Heart left ventricle (tissue), 16 donors: ENCODE measurements around the gene SLC7A9. TPM values are rescaled to one million over a fixed set of nuclear protein-coding genes. Genes with fewer than 3 reads are reported as not detected.
A peak's percentile ranks its signal among the peaks of the same experiment; 100 is the strongest.

Experiments
- ATAC-seq, 4 donors: fragments of 200-7000 bp; cut with Tn5 transposase; one replicate each; pipeline ENCODE4 v1.9.1; 2020 to 2022; ENCODE audit warnings: moderate library complexity in 4 of 4, mild to moderate bottlenecking in 3 of 4, moderate number of reproducible peaks in 1 of 4
- DNase-seq, 5 donors: peaks; one replicate each; pipeline ENCODE4 v3.0.0-alpha.2; 2020
- H3K27ac ChIP-seq, 12 donors: fragments of 200-600 bp; sonication (generic) in 4 of 12; one replicate each; pipeline versions ENCODE4 v1.5.0 to v1.8.0; 2016 to 2022; ENCODE audit warnings: mild to moderate bottlenecking in 2 of 12
- H3K27me3 ChIP-seq, 9 donors: fragments of 200-600 bp; sonication (generic) in 2 of 9; one replicate each; pipeline versions ENCODE4 v1.5.1 to v1.8.0; 2016 to 2022; ENCODE audit warnings: mild to moderate bottlenecking in 3 of 9
- H3K36me3 ChIP-seq, 9 donors: fragments of 200-600 bp; sonication (generic) in 2 of 9; one replicate each; pipeline versions ENCODE4 v1.5.0 to v1.8.0; 2018 to 2022; ENCODE audit warnings: mild to moderate bottlenecking in 2 of 9
- H3K4me1 ChIP-seq, 12 donors: fragments of 200-600 bp; sonication (generic) in 4 of 12; one replicate each; pipeline versions ENCODE4 v1.5.0 to v1.8.0; 2016 to 2022; ENCODE audit warnings: mild to moderate bottlenecking in 3 of 12
- H3K4me3 ChIP-seq, 12 donors: fragments of 200-600 bp; sonication (generic) in 4 of 12; one replicate each; pipeline versions ENCODE4 v1.5.0 to v1.8.0; 2017 to 2022; ENCODE audit warnings: mild to moderate bottlenecking in 9 of 12, moderate library complexity in 4 of 12
- H3K9me3 ChIP-seq, 12 donors: fragments of 200-600 bp; sonication (generic) in 4 of 12; one replicate each; pipeline versions ENCODE4 v1.5.0 to v1.8.0; 2016 to 2022; ENCODE audit warnings: mild to moderate bottlenecking in 1 of 12
- POLR2A ChIP-seq, 2 donors: fragments of 450-650 bp; IDR thresholded peaks; one replicate each; pipeline ENCODE4 v1.6.1; 2017; ENCODE audit warnings: antibody characterized with exemption in 2 of 2, mild to moderate bottlenecking in 2 of 2, moderate library complexity in 2 of 2
- WGBS, 4 donors: extraction: QIAGEN DNeasy Blood & Tissue Kit in 2 of 4; methylation state at CpG; one replicate each; pipeline versions ENCODE4 v1.1.5 to v1.1.7; 2013 to 2018; 5-methylcytosine and 5-hydroxymethylcytosine counted together
- intact Hi-C, 10 donors: fragments of 100-400 bp; cut with DNase I; formaldehyde crosslinking; loops; one replicate each; pipeline versions ENCODE4 v1.11.1 to v1.14.2; 2022
- polyA plus RNA-seq, 2 donors: library from polyadenylated mRNA; stranded (reverse); fragments of 200-250 nt; gene quantifications; one replicate each; pipeline ENCODE4 v1.2.3, GENCODE V29; 2013
- total RNA-seq, 9 donors: library from RNA; depleted of rRNA in 2 of 9; stranded (reverse); fragments of >200 nt in 2 of 9; fragmentation: NEBNext Ultra II Directional in 3 of 9; extraction: Animal tissue kit (Norgen Biotek cat#: 25700) in 3 of 9; gene quantifications; one replicate each; pipeline versions ENCODE4 v1.1.0 to v1.2.4, GENCODE V29; 2016 to 2023
- TF ChIP-seq, protein P1 (sequence below), 12 donors: fragments of 200-600 bp; sonication (generic) in 4 of 12; IDR thresholded peaks; one replicate each; pipeline versions ENCODE4 v1.5.0 to v1.8.0; 2018 to 2022; ENCODE audit warnings: antibody characterized with exemption in 12 of 12, mild to moderate bottlenecking in 5 of 12
- donor health status: ischemic (EF 13 %, LVEDD 7.1; RV severe dilation, severe dysfunction).
- donor health status: healthy with polysubstance abuse.
- donor health status: DM: no; HTN: yes; CAD: no.
- donor health status: DM: no; HTN: no; CAD: no.
- donor health status: ischemic (EF 25% LVEDD 6.9; RV normal size, moderate dysfunction).
- donor health status: ischemic (EF 25% LVEDD 5.7; RV mildly dilated, moderate dysfunction).
- donor health status: healthy.
- donor health status: DM: yes; HTN: yes; CAD: no.
- donor health status: ischemic (EF 35%, LVEDD 5.7; RV mildly dilated, moderate dysfunction).
- donor health status: nonischemic (EF 11% LVEDD 7.7; RV severe dilation, severe dysfunction).
- donor health status: DM: yes; HTN: yes; CAD: no.
- donor health status: PGD.
- donor health status: ischemic (EF 29% LVEDD 5.4; RV normal size, mild dysfunction).
- donor health status: nonischemic (EF 23%, LVEDD 6.1; RV moderate dilation, normal function).

The SLC7A9 gene
- total and polyA plus RNA-seq, 11 donors: 0.07 TPM; not detected in 10

- H3K36me3 ChIP-seq: peaks cover 0 to 26% (median 10%) of the 10 kb centered on the region in 9 donors
- H3K4me3 ChIP-seq: no peak overlapping the region
- no peaks in the 10 kb centered on the region for H3K4me1 ChIP-seq
- intact Hi-C loops: no loop called here
- H3K9me3 ChIP-seq: no peaks in the 10 kb centered on the region
- no peak for DNase-seq
- TF ChIP-seq POLR2A (IDR thresholded peaks at IDR 0.05): no peak
- TF ChIP-seq, protein P1, sequence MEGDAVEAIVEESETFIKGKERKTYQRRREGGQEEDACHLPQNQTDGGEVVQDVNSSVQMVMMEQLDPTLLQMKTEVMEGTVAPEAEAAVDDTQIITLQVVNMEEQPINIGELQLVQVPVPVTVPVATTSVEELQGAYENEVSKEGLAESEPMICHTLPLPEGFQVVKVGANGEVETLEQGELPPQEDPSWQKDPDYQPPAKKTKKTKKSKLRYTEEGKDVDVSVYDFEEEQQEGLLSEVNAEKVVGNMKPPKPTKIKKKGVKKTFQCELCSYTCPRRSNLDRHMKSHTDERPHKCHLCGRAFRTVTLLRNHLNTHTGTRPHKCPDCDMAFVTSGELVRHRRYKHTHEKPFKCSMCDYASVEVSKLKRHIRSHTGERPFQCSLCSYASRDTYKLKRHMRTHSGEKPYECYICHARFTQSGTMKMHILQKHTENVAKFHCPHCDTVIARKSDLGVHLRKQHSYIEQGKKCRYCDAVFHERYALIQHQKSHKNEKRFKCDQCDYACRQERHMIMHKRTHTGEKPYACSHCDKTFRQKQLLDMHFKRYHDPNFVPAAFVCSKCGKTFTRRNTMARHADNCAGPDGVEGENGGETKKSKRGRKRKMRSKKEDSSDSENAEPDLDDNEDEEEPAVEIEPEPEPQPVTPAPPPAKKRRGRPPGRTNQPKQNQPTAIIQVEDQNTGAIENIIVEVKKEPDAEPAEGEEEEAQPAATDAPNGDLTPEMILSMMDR (IDR thresholded peaks at IDR 0.05): no peak
- no peaks in the 10 kb centered on the region for H3K27me3 ChIP-seq
- no peak for ATAC-seq
- H3K27ac ChIP-seq: no peak overlapping the region
- WGBS, 4 donors: 90 to 95% (median 95%) methylated on average over 14 of the region's 14 CpGs
Observed at GRCh38 chr19:32877977-32878745, 8.6 kb upstream of the SLC7A9 start.

GRCh38 chr19:32877323-32877912 lies 7.9 kb upstream of the SLC7A9 start:
- TF ChIP-seq, protein P1 (IDR thresholded peaks at IDR 0.05): no peak
- TF ChIP-seq POLR2A (IDR thresholded peaks at IDR 0.05): no peak
- ATAC-seq (no peak), DNase-seq (no peak)
- Histone ChIP-seq H3K9me3 (no peaks in the 10 kb centered on the region), H3K4me1 (no peaks in the 10 kb centered on the region), H3K4me3 (no peak overlapping the region), H3K27ac (no peak overlapping the region), H3K27me3 (no peaks in the 10 kb centered on the region), H3K36me3 (peaks cover 0 to 26% (median 10%) of the 10 kb centered on the region in 9 donors)
- WGBS, 4 donors: 89 to 97% (median 94%) methylated on average over 9 of the region's 9 CpGs
- intact Hi-C loops: no loop called here

DNA sequence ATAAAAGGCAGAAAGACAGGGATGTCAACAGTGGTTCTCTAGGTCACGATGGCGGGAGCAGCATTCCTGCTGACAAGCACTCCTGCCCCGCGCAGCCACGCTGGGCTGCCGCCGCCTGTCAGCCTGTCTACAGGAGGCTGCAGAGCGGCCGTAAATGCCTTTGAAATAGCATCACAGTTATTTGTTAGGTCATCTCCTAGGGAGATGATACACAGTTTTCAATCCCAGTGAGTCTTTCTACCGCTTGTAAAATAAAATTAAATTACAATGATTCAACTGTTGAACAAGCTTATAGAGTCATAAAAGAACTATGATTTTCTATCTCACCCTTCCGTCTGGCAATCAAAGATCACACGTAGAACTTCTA lies 7.3 kb upstream of the SLC7A9 start:
- intact Hi-C loops: no loop called here
- DNase-seq (no peak), ATAC-seq (no peak)
- Histone ChIP-seq H3K27me3 (no peaks in the 10 kb centered on the region), H3K36me3 (peaks cover 0 to 26% (median 10%) of the 10 kb centered on the region in 9 donors), H3K9me3 (no peaks in the 10 kb centered on the region), H3K4me1 (no peaks in the 10 kb centered on the region), H3K27ac (no peak overlapping the region), H3K4me3 (no peak overlapping the region)
- WGBS, 4 donors: 74 to 89% (median 85%) methylated on average over 12 of the region's 12 CpGs
- TF ChIP-seq, protein P1 (IDR thresholded peaks at IDR 0.05): no peak
- no peak for TF ChIP-seq POLR2A (IDR thresholded peaks at IDR 0.05)

- intact Hi-C loops: no loop called here
- peak in 1 of 4 donors; percentile 10 for ATAC-seq
- no peak for TF ChIP-seq POLR2A (IDR thresholded peaks at IDR 0.05)
- WGBS, 4 donors: 84 to 91% (median 89%) methylated on average over 9 of the region's 9 CpGs
- no peaks in the 10 kb centered on the region for H3K27me3 ChIP-seq
- DNase-seq: no peak
- H3K36me3 ChIP-seq: peaks cover 0 to 24% (median 7%) of the 10 kb centered on the region in 9 donors
- no peaks in the 10 kb centered on the region for H3K9me3 ChIP-seq
- H3K4me3 ChIP-seq: no peak overlapping the region
- H3K4me1 ChIP-seq: no peaks in the 10 kb centered on the region
- no peak overlapping the region for H3K27ac ChIP-seq
Observed at GRCh38 chr19:32876236-32876918, 6.8 kb upstream of the SLC7A9 start.
